HG02642 (cell line): ENCODE data around the gene RNF208.
"Not testable (repeated sequence)": the region's sequence is repeated elsewhere in the genome, so short reads cannot be mapped to it uniquely, and the experiment has no call there.

Source experiments
- ATAC-seq: cut with Tn5 transposase; IDR thresholded peaks from one replicate; pipeline ENCODE4 v1.9.1; 2021; ENCODE audit warnings: mild to moderate bottlenecking; ENCODE audit not compliant: unreplicated experiment, poor library complexity

The RNF208 gene

GRCh38 chr9:137253717-137254623, 31.9 kb upstream of the RNF208 start:
- no peak for ATAC-seq

GRCh38 chr9:137252555-137253506, 30.8 kb upstream of the RNF208 start:
- ATAC-seq: no peak

- no peak for ATAC-seq
These were observed 29.6 kb upstream of the RNF208 start for GRCh38 chr9:137251490-137252268.

GRCh38 chr9:137251194-137251461, 29.1 kb upstream of the RNF208 start, which contains the start of gene STPG3:
Gene STPG3, plus strand, starts transcription at chr9:137251286. Its CDS starts 1 bp downstream, at chr9:137251287.
- no peak for ATAC-seq

GRCh38 chr9:137250329-137251193, 28.5 kb upstream of the RNF208 start:
- no peak for ATAC-seq

- ATAC-seq: no peak
These were observed 25.8 kb upstream of the RNF208 start for GRCh38 chr9:137247916-137248175.

GRCh38 chr9:137247135-137247915, 25.3 kb upstream of the RNF208 start:
- ATAC-seq: no peak

- ATAC-seq: no peak
These were observed 23.7 kb upstream of the RNF208 start for GRCh38 chr9:137245450-137246421.

GRCh38 chr9:137244486-137245449, 22.7 kb upstream of the RNF208 start:
- ATAC-seq: no peak

- no peak for ATAC-seq
These were observed 21.8 kb upstream of the RNF208 start for GRCh38 chr9:137243626-137244485.

- not testable (repeated sequence) for ATAC-seq
These were observed 21.2 kb upstream of the RNF208 start for GRCh38 chr9:137243266-137243625.

- no peak for ATAC-seq
These were observed 20.5 kb upstream of the RNF208 start for GRCh38 chr9:137242269-137243203.

GRCh38 chr9:137241490-137242268, 19.6 kb upstream of the RNF208 start:
- ATAC-seq: no peak

GRCh38 chr9:137240841-137241489, 18.9 kb upstream of the RNF208 start, which contains the start of gene TUBB4B:
Gene TUBB4B, plus strand, starts transcription at chr9:137241287. Its CDS starts 74 bp downstream, at chr9:137241361.
- ATAC-seq: peak; percentile 75
